ENCODE results near the gene ACOX2.

The ACOX2 gene

DNA sequence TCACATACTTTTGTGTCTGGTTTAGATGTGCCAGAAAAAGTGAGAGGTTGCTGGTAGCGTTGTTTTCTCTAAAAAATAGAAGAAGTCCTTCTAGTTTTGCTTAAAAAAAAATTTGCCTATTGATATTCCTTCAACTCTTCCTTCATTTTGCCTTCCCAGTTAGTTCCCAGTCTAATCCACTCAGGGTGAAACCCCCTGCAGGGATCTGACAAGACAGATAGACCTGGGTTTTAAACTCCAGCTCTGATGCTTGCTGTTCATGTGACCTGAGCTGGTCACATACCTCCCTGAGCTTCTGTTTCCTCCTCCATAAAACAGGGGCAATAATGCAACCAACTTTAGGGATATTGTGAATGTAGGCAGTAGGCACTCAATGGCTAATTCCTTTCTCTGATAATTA is 63.7 kb downstream of the ACOX2 start:
- TF ChIP-seq, protein P1, sequence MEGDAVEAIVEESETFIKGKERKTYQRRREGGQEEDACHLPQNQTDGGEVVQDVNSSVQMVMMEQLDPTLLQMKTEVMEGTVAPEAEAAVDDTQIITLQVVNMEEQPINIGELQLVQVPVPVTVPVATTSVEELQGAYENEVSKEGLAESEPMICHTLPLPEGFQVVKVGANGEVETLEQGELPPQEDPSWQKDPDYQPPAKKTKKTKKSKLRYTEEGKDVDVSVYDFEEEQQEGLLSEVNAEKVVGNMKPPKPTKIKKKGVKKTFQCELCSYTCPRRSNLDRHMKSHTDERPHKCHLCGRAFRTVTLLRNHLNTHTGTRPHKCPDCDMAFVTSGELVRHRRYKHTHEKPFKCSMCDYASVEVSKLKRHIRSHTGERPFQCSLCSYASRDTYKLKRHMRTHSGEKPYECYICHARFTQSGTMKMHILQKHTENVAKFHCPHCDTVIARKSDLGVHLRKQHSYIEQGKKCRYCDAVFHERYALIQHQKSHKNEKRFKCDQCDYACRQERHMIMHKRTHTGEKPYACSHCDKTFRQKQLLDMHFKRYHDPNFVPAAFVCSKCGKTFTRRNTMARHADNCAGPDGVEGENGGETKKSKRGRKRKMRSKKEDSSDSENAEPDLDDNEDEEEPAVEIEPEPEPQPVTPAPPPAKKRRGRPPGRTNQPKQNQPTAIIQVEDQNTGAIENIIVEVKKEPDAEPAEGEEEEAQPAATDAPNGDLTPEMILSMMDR (conservative IDR thresholded peaks at IDR 0.05; ENCODE audit: low read depth, low read length): no peak
- no peak for DNase-seq (ENCODE audit: low read depth)
- H3K4me3 ChIP-seq (ENCODE audit: low read length): no peak overlapping the region

DNA sequence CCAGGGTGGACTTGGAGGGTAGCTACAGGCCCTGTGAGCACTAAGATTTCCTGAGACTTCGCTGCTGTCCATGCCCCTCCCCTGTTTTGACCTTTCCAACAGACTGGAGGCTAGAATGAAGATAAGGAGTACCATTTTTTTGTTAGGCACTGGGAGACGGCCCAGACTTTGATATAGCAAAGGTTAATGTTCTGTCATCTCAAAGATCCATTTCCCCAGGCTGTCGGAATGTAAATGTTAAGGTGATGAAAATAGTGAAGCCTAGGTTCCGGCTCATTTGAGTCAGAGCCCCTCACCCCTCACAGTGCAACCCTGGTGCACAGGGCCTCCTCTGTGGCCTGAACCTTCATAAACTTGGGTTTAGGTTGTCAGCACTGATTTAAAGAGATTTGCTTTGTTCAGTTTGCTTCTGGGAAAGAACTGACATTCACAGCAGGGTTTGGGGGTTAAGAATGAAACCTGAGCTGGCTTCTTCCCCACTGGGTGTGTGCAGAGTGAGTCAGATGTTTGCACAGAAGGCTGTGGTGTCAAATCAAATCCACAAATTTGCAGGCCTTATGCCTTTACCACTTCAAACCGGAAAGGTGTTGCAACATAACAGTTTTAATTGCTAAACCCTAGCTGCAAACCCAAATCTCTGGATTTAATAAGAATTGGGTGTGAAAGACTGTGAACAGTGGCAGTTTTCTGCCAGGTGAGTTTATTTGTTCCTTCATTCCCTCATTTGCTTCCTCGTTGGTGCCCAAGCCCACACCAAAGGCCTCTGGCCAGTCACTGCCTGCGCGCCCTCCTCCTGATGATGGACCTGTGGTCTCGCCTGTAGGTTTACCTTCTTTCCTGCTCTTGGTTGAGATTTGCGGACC is 65.7 kb downstream of the ACOX2 start:
- H3K4me3 ChIP-seq (ENCODE audit: low read length): no peak overlapping the region
- TF ChIP-seq, protein P1 (conservative IDR thresholded peaks at IDR 0.05; ENCODE audit: low read depth, low read length): no peak
- DNase-seq (ENCODE audit: low read depth): peak; percentile 95

- TF ChIP-seq, protein P1 (conservative IDR thresholded peaks at IDR 0.05; ENCODE audit: low read depth, low read length): no peak
Observed at GRCh38 chr3:58470363-58471024, 66.5 kb downstream of the ACOX2 start.

GRCh38 chr3:58469096-58469495 is 67.9 kb downstream of the ACOX2 start:
- H3K4me3 ChIP-seq (ENCODE audit: low read length): no peak overlapping the region
- no peak for DNase-seq (ENCODE audit: low read depth)
- TF ChIP-seq, protein P1 (conservative IDR thresholded peaks at IDR 0.05; ENCODE audit: low read depth, low read length): no peak

More at GRCh38 chr3:58470363-58471024, 66.5 kb downstream of the ACOX2 start:
- no peak overlapping the region for H3K4me3 ChIP-seq (ENCODE audit: low read length)
- DNase-seq (ENCODE audit: low read depth): no peak

DNA sequence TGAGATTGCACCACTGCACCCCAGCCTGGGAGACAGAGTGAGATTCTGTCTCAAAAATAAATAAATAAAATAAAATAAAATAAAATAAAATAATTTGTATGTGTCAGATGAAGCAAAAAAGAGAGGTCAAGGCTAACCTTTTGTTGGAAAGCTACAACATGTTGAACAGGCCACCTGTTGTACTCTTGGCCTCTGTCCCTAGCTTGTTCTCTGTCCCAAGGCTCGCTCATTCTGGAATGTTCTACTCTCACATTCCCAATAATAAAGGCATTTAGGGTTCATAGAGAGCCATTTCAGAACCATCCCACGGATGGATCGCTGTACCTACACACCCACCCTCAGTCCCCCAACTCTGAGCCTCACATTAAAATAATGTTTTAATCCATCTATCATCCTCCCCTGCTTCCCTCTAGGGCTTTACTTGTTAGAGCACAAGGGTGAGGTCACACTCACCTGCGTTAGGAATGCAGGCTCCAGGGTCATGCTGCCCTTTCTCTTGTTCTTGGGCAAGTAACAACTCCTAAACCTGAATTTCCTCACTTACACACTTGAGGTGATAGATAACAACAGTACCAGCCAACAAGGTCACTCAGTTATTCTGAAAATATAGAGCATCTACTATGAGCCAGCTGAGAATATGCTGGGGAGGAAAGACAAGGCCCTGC is 70.0 kb downstream of the ACOX2 start:
- H3K4me3 ChIP-seq (ENCODE audit: low read length): no peak overlapping the region
- DNase-seq (ENCODE audit: low read depth): no peak
- TF ChIP-seq, protein P1 (conservative IDR thresholded peaks at IDR 0.05; ENCODE audit: low read depth, low read length): no peak

DNA sequence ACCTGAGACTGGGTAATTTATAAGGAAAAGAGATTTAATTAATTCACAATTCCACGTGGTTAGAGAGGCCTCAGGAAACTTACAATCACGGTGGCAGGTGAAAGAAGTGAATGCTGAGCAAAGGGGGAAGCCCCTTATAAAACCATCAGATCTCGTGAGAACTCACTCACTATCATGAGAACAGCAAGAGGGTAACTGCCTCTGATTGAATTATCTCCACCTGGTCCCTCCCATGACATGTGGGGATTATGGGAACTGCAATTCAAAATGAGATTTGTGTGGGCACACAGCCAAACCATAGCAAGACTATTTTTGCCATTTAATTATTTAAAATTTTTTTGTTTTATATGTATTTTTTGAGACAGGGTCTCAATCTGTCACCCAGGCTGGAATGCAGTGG is 72.1 kb downstream of the ACOX2 start:
- H3K4me3 ChIP-seq (ENCODE audit: low read length): no peak overlapping the region
- TF ChIP-seq, protein P1 (conservative IDR thresholded peaks at IDR 0.05; ENCODE audit: low read depth, low read length): no peak
- no peak for DNase-seq (ENCODE audit: low read depth)

All from retinal pigment epithelial cell (primary cell).